Measurements from ENCODE around the gene PTX4. TPM values are rescaled to one million over a fixed set of nuclear protein-coding genes. Genes with fewer than 3 reads are reported as not detected.

PTX4 gene
- total RNA-seq, 1 donor from 2014 or later, result 0.21 TPM

- no peak overlapping the region for H3K4me3 Mint-ChIP-seq (ENCODE audit: unreplicated experiment)
- no peaks in the 10 kb centered on the region for H3K4me1 Mint-ChIP-seq (ENCODE audit: unreplicated experiment)
- no peaks in the 10 kb centered on the region for H3K9me3 Mint-ChIP-seq (ENCODE audit: unreplicated experiment)
- peaks cover 5% of the 10 kb centered on the region for H3K27me3 Mint-ChIP-seq (ENCODE audit: unreplicated experiment)
- H3K36me3 Mint-ChIP-seq (ENCODE audit: low read depth, unreplicated experiment), result peaks cover 3% of the 10 kb centered on the region
- no peak for TF ChIP-seq CTCF (IDR thresholded peaks at IDR 0.05; ENCODE audit: unreplicated experiment)
- DNase-seq (ENCODE audit: low spot score), result no peak
- no peak overlapping the region for H3K27ac Mint-ChIP-seq (ENCODE audit: unreplicated experiment)
These were observed 31.8 kb downstream of the PTX4 start for GRCh38 chr16:1456951-1457350.

GRCh38 chr16:1455190-1456171, 33.3 kb downstream of the PTX4 start:
- H3K27me3 Mint-ChIP-seq (ENCODE audit: unreplicated experiment), result peaks cover 2% of the 10 kb centered on the region
- peaks cover 9% of the 10 kb centered on the region for H3K36me3 Mint-ChIP-seq (ENCODE audit: low read depth, unreplicated experiment)
- no peak overlapping the region for H3K4me3 Mint-ChIP-seq (ENCODE audit: unreplicated experiment)
- no peak overlapping the region for H3K27ac Mint-ChIP-seq (ENCODE audit: unreplicated experiment)
- no peaks in the 10 kb centered on the region for H3K4me1 Mint-ChIP-seq (ENCODE audit: unreplicated experiment)
- TF ChIP-seq CTCF (IDR thresholded peaks at IDR 0.05; ENCODE audit: unreplicated experiment), result no peak
- no peak for DNase-seq (ENCODE audit: low spot score)
- H3K9me3 Mint-ChIP-seq (ENCODE audit: unreplicated experiment), result no peaks in the 10 kb centered on the region

- H3K27ac Mint-ChIP-seq (ENCODE audit: unreplicated experiment), result no peak overlapping the region
- no peak overlapping the region for H3K4me3 Mint-ChIP-seq (ENCODE audit: unreplicated experiment)
- peaks cover 2% of the 10 kb centered on the region for H3K27me3 Mint-ChIP-seq (ENCODE audit: unreplicated experiment)
These were observed 34.2 kb downstream of the PTX4 start for GRCh38 chr16:1454561-1454960.

GRCh38 chr16:1453316-1453715, 35.4 kb downstream of the PTX4 start:
- no peak overlapping the region for H3K27ac Mint-ChIP-seq (ENCODE audit: unreplicated experiment)
- no peak for DNase-seq (ENCODE audit: low spot score)
- H3K4me3 Mint-ChIP-seq (ENCODE audit: unreplicated experiment), result no peak overlapping the region
- no peaks in the 10 kb centered on the region for H3K9me3 Mint-ChIP-seq (ENCODE audit: unreplicated experiment)
- no peaks in the 10 kb centered on the region for H3K4me1 Mint-ChIP-seq (ENCODE audit: unreplicated experiment)
- TF ChIP-seq CTCF (IDR thresholded peaks at IDR 0.05; ENCODE audit: unreplicated experiment), result no peak
- peaks cover 9% of the 10 kb centered on the region for H3K27me3 Mint-ChIP-seq (ENCODE audit: unreplicated experiment)
- peaks cover 9% of the 10 kb centered on the region for H3K36me3 Mint-ChIP-seq (ENCODE audit: low read depth, unreplicated experiment)

More at GRCh38 chr16:1454561-1454960, 34.2 kb downstream of the PTX4 start:
- no peak for DNase-seq (ENCODE audit: low spot score)
- TF ChIP-seq CTCF (IDR thresholded peaks at IDR 0.05; ENCODE audit: unreplicated experiment), result no peak
- no peaks in the 10 kb centered on the region for H3K4me1 Mint-ChIP-seq (ENCODE audit: unreplicated experiment)
- no peaks in the 10 kb centered on the region for H3K9me3 Mint-ChIP-seq (ENCODE audit: unreplicated experiment)
- peaks cover 9% of the 10 kb centered on the region for H3K36me3 Mint-ChIP-seq (ENCODE audit: low read depth, unreplicated experiment)

- Mint-ChIP-seq H3K27me3 (ENCODE audit: unreplicated experiment) (peaks cover 10% of the 10 kb centered on the region), H3K27ac (ENCODE audit: unreplicated experiment) (no peak overlapping the region), H3K4me1 (ENCODE audit: unreplicated experiment) (no peaks in the 10 kb centered on the region), H3K36me3 (ENCODE audit: low read depth, unreplicated experiment) (peaks cover 9% of the 10 kb centered on the region), H3K4me3 (ENCODE audit: unreplicated experiment) (no peak overlapping the region), H3K9me3 (ENCODE audit: unreplicated experiment) (no peaks in the 10 kb centered on the region)
- TF ChIP-seq CTCF (IDR thresholded peaks at IDR 0.05; ENCODE audit: unreplicated experiment), result no peak
- DNase-seq (ENCODE audit: low spot score), result no peak
These were observed 36.2 kb downstream of the PTX4 start for GRCh38 chr16:1452530-1452929.

All from endothelial cell (in vitro differentiated cells).